HG03520 (cell line): ENCODE data around the gene ZFPM1.

Source experiments
- ATAC-seq: cut with Tn5 transposase; IDR thresholded peaks from one replicate; pipeline ENCODE4 v1.9.1; 2021; ENCODE audit warnings: mild to moderate bottlenecking, moderate library complexity; ENCODE audit not compliant: unreplicated experiment

The ZFPM1 gene

DNA sequence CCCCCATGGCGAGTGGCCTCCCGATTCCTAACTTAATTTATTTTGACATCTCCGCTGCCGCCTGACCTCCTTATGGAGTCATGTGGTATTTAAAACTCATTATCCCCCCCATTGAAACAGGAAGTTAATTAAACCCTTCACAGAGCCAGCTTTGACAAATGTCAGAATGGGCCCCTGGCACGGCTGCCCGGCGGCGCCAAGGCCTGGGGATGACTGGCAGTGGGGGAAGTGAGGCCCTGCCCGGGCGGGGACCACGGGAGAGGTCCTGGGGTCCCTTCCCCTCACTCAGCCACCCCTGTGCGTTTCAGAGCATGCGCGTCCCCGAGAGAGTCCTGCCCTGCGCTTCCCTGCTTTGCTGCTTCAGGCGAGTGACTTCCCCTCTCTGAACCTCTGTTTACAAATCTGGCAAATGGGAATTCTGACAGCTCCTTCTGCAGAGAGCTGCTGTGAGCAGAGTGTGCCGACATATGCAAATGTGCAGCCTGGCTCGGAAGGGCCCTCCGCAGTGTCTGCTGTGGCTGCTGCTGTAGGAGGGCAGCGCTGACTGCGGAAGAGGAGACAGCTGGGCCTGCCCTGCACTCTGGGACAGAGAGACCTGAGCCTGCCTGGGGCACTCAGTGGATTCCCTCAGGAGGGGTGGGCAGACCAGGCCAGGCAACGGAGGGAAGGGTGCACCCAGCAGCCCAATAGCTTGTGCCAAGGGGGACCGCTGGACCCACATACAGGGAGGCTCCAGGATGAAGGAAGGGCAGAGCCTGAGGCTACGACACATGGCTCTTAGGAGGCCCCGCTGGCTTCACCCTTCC lies 4.4 kb upstream of the ZFPM1 start:
- no peak for ATAC-seq

DNA sequence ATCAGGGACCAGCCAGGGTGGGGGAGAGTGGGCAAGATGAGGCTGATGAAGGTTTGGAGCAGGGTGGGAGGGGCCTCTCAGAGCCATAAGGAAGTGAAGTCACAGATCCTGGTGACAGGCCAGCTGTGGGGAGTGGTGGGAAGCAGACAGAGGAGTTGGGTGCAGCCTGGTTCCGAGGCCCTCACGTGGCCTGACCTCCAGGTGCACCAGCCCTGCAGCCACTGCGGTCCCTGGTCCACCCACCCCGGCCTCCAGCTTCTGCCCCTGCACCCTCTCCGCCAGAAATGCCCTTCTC lies 3.9 kb upstream of the ZFPM1 start:
- no peak for ATAC-seq

DNA sequence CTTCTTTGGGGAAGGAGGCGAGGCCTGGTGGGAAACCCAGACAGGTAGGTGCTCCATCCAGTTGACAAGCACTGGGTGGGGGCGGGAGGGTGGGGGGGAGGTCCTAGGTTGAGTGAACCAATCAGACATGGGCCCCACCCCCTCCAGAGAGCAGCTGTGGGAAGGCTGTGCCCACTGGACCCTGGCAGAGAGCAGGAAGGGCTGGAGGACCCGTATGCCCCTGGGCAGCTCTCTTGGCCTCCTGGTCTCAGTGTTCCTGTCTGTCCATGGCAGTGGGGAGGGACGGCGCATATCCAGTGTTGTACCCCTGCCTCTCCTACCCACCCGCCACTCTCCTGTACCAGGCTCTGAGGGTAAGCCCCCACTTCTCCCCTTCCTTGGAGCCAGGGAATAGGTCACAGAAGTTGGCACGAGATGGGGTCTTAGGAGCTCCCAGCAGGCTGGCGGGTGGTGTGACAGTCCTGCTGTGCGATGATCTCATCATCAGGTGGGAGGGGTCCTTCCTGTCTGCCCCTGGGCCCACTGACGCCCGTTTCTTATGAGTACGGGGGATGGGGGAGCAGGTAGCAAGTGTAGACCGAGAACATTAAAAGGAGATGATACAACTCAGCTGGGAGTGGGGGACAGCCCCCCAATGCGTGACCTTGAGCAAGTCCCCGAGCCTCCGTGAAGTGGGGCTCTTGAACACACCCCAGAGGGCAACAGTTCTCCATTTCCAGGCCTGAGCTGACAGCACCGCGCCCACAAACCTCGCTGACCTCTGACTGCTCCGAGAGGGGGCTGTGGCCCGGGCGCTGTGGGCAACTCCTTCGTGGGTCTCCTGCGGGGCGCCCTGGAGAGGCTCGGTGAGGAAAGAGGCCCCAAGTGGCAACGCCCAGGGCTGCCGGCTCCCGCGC lies 1.2 kb upstream of the ZFPM1 start:
- no peak for ATAC-seq

DNA sequence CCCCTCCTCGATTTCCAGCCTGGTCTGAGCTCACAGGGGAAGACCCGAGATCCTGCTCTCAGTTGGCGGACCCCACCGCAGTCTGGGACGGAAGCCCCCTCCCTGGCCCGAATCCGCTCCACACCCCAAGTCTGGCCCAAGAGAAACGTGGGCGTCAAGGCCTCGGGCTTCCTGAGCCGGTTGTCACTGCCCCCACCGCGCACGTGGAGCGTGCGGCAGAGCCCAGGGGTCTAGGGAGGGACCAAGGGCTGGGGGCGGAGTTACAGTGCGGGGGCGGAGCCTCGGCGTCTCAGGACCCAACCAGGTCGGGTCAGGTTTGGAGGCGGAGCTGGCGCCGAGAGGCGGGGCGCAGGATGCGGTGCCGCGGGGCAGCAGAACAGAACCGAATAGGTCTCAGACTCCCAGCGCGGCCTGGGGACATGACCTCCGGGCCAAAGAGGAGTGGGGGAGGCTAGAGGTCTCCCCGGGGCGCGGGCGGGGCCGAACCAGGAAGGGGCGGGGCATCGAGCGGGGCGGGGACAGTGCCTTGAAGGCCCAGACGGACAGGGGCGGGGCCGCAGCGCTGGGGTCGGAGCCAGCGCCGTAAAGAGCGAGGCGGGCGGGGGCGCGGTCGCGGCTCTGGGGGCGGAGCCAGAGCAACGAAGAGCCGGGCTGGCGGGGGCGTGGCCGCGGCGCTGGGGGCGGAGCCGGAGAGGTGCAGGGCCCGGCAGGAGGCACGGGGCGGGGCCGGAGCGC lies 431 bp upstream of the ZFPM1 start:
- peak; percentile 43 for ATAC-seq

DNA sequence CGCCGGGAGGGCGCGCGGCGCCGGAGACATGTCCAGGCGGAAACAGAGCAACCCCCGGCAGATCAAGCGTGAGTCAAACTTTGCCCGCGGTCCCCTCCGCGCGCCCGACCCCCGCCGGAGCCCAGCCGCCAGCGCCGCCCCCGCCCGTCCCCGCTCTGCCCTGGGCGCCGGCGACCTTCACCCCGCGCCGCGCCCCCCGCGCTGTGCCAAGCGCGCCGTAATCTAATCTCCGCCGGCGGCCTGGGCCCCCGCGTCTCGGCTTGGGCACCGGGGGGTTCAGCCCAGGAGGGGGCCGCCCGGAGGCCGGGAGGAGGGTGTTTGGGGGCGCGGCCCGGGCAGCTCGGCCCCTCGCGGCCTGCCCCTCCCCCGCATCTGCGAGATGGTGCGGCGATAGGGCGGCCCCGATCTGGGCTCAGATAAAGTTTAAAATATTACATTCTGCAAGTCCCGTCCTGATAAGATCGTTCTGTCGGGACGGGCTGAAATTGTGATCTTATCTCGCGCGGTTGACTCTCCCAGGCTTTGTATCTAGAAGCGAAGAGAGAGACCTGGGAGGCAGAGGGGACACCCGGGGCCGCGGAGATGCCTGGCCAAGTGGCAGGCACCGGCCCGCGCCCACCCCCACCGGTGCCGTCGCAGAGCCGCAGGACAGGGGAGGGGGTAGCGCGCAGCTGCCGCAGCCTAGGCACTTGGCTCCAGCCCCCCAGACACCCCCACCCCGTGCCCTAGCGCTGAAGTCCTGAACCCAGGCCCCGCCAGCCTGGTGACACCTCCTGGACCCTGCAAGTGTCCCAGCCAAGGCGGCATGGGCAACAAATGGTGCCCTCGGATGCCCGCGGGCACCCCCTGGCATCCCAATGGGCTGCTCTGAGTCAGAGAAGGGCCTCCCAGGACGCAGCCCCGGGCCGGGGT lies 787 bp downstream of the ZFPM1 start:
- ATAC-seq, result no peak

DNA sequence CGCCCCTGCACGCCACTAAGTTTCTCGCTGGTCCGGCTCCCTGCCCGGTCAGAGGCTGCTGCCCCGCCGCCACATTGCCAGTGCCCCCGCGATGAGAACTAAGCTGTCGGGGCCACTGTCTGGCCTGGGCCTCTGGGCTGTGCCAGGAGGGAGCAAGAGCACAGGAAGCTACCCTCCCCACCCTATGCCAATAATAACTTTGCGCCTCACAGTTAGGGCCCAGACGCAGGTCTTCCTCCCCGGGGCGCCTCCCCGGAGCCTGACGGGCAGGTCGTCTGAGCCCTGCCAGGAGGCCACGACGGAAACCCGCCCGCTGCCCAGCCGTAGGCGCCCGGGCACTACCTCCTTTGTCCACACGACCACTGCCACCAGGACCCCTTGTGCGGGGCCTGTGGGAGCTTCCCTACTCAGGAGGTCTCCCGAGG lies 1.5 kb downstream of the ZFPM1 start:
- no peak for ATAC-seq

DNA sequence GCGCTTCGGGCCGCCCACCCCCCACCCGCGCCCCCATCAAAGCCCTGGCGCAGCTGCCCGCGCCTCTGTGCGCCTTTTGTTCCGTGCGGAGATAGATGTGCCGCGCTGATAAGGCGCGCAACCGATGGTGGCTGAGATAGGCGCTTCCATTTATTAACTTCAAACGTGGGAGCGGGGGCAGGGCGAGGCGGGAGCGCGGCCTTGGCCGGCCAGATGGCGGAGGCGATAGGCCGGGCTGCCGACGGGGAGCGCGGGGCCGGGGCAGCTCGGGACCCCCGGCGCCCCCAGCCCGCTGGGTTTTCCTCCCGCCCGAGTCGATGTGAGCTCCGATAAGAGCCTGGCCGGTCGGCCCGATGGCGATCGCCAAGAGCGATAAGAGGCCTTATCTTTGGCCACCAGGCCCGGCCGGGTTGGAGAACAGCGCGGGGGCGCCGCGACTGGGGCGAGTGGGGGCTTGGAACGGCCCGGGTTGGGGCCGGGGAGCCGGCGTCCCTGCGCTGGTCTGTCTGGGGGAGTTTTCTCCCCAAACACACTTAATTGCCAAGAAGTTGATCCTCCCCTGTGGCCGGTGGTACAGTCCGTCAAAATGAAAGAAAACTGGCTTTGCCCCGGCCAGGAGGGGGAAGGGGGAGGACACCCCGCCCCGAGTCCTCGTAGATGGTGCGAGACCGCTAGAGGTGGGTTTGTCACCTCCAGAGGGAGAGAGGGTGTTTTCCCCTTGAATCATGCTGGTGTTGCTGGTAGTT lies 2.7 kb downstream of the ZFPM1 start:
- no peak for ATAC-seq

DNA sequence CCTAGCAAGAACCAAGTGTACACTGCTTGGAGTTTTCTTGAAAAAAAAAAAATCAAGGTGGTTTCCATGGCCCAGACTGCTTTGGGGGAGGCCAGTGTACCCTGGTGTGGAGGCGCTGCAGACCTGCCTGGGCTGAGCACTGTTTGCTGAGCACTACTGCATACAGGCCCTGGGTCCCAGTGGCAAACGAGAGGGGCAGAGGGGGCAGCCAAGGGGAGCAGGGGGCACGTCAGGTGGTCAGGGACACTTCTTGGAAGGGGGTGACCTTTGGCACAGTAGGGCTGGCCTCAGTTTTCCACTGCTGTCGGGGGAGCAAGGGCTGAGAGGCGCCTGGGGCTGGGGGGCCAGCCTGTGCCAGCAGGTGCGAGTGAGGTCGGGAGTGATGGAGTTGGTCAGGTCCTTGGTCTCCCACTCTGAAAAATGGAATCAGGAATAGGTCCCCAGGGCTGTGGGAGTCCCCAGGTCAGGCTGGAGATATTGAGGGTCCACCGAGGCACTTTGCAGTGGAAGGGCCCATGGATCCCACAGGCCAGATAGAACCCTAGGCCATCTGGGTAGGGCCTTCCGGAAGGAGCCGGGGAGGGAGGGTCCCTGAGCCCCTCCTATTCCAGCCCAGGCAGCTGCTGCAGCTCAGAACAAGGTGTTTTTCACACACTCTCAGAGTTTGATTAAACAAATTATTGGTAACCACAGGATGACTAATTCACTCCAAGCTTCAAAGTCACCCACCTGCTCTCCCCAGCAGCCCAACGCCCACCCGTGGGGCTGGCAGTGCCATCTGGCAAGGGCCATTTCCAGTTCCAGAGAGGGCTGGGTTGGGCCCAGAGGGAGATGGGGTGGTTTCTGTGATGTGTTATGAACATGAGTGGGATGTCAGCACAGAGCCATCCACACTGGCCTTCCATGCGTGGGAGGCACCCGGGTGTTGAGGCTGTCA lies 3.5 kb downstream of the ZFPM1 start:
- ATAC-seq, result no peak

DNA sequence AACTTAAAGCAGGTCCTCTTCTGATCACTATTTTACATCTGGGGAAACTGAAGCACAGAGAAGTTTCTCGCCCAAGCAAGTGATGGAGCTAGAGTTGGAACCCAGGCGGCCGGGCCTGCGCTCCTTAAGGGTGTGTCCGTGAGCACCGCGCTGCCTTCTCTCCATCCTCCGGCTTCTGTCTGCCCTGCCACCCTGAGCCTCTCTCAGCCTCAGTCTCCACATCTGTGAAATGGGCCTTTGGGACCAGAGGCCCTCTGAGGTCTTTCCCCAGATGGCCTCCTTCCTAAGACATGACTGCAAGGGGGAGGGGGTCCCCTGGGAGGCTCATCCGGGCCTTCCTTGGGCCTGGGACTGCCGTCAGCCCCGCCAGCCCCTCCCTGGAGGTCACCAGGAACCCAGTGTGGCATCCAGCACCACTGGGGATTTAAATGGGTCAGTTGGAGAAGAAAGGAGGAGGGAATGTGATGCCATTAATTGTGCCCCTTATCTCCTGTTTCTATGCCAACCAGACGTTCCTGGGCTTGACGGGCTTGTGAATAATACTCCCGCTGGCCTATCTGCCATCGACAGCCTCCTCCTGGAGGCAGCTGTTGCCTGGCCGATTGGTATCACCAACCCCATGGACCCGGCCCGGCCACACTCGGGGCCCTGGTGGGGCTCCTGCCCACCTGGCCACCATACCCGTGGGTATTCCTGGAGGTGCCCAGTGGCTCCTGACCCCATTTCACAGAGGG lies 5.1 kb downstream of the ZFPM1 start:
- no peak for ATAC-seq

DNA sequence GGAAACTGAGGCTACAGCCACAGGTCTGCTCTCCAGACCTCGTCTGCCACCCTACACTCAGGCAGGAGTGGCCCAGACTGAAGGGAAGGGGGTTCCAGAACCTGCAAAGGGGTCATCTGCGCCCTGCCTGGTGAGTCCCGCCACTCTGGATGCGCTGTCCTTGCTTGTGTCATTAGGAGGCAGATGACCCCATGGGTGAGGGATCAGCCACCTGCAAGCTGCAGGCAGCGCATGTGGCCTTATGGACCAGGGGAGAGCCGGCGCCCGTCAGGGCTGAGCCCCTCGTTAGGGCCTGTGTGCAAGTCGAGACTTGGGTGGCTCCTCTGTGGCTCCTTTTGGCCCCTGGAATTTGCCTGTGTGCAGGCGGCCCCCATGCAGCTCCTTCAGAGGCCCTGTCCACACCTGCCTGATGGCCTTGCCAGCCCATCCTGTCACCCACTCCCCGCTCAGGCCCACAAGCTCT lies 5.7 kb downstream of the ZFPM1 start:
- ATAC-seq, result no peak

DNA sequence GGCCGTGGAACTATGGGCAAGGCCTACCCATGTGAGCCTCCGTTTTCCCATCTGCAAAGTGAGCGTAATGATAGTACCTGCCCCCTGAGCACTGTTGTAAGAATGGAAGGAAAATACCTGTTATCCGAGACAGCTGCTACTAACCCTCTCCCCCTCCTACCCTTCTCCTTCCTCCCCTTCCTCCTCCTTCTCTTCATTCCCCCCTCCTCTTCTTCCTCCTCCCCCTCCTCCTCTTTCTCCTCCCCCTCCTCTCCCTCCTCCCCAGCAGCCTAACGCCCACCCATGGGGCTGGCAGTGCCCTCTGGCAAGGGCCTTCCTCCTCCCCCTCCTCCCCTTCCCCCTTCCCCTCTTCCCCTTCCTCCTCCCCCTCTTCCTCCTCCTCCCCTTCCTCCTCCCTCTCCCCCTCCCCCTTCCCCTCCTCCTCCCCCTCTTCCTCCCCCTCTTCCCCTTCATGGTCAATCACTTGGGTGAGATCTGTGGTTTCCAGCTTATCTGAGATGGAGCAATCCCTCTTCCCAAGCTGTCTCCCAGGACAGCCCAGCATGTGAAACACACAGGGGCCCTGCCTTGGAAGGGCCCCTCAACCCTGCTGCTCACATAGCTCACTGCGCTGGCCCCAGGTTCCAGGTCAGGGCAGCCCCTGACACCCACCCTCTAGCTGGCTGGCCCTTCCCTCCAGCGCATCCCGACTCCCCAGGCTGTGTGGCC lies 6.4 kb downstream of the ZFPM1 start:
- ATAC-seq, result no peak

DNA sequence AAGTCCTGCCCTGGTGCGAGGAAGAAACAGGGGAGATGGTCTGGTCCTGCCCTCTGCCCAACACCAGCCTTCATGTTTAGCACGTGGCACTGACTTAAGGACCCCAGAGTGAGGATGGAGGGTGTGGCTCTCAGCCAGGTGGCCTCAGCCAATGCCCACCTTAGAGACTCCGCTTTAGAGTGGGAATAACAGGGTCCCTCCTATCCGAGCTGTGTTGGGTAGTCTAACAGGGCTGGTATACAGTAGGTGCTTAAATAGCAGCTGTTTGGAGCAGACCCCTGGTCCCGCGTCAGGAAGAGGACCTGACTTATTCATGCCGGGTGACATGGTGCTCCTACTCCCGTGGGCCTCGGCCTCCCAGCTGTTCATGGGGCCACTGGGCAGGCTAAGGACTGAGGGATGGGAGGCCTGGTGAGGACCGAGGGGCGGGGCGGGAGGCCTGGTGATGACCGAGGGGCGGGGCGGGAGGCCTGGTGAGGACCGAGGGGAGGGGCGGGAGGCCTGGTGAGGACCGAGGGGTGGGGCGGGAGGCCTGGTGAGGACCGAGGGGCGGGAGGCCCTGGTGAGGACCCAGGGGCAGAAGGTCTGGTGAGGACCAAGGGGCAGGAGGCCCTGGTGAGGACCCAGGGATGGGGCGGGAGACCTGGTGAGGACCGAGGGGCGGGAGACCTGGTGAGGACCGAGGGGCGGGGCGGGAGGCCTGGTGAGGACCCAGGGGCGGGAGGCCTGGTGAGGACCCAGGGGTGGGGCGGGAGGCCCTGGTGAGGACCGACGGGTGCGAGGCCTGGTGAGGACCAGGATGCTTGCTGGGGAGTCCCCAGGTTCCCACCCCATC lies 7.6 kb downstream of the ZFPM1 start:
- ATAC-seq, result no peak

DNA sequence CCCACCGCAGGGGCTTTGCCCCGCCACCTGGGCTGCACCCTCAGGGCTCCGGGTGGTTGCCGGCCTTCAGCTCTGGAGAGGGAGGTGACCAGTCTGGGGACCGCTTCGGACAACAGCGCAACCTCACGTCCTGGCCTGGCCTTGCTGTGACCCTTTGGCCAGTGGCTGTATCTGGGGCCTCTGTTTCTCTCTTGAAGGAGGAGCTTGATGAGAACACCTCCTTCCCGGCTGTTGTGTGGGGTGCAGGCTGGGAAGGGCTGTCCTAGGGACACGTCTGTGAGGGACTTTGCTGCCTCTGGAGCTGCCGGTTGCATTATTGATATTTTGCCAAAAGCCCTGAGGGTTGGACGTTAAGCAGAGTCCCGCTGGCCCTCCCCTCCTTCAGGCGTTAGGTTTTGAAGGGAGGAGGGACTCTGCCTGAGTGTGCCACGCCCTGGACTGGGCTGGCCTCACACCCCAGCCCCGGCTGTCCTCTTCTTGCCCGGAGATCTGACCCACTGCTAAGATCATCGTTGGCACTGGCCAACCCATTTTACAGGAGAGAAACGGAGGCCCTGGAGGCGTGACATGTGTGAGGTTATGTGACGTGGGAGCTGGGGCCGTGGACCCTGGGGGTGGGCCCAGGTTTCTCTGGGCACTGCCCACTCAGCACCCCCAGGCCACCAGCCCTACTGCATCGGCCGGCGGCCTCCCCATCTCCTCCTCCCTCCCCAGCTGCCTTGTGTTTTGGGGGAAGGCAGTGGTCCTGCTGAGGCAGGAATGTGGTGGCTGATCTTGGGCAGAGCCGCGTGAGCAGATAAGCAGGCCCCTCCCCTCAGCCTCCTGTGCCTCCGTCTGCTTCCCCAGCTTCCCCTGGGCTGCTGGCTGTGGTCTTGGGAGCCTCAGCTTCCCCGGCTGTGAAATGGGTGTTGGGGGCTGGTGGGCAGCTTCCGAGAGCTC lies 8.5 kb downstream of the ZFPM1 start:
- no peak for ATAC-seq

DNA sequence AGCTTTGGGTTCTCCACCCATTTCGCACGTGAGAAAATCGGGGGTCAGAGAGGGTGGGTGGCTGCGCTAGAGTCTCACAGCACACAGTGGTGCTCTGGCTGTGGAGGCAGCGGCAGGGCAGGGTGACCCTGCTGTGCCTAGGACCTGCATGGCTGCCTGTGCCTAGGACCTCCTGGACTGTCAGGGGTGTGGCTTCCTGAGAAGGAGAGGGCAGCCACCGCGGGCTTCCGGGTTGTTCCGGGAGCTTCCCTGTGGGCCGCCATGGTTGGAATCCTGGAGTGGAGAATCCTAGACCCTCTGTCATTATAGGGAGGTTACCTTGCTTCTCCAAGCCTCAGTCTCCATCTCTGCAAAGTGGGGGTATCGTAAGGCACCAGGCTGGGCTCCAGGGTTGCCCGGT lies 9.3 kb downstream of the ZFPM1 start:
- no peak for ATAC-seq

DNA sequence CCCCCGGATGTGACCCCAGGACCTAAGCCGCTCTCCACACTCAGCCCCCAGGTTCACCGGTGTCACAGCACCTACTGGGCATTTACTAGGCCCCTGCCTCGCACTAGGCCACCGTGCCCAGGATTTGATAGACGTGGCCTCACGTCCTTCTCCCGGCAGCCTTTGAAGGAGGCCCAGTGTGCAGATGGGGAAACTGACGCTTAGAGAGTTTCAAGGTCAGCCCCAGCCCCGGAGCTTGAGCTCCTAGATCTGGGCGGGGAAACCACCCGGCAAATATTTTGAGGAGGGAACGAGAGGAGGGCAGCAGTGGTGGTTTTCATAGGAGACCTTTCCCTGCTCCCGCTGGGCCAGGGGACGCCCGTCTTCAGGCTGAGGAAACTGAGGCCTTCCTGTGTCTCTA lies 10.3 kb downstream of the ZFPM1 start:
- no peak for ATAC-seq
